Stimulated activated CD4-positive, alpha-beta T cell treated with anti-CD3 and anti-CD28 coated beads, Interleukin-1b, Interleukin-23, amount 100 ng/mL, for 1 hour (primary cell): ENCODE results near the gene CNTN5.

Experiments used
- DNase-seq, 2 donors: peaks; one replicate each; pipeline ENCODE4 v3.0.0-alpha.2; 2020; ENCODE audit warnings: low read depth in 2 of 2

Gene CNTN5

DNA sequence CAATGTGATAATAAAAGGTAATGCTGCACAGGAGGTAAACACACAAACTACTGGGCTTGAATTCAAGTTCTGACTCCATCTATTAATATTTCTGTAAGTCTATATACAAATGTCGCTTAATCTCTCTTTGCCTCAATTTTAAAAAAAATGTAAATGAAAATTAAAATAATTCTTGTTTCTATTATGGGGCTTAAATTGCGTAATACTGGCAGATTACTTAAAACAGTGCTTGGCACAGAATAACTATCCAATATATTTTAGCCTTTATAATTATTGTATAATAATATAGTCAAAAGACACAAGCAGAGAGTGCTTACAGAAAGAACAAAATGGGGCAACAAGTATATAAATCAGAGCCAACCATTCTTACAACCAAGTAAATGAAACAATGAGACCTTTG is 489.1 kb downstream of the CNTN5 start:
- DNase-seq, result no peak

DNA sequence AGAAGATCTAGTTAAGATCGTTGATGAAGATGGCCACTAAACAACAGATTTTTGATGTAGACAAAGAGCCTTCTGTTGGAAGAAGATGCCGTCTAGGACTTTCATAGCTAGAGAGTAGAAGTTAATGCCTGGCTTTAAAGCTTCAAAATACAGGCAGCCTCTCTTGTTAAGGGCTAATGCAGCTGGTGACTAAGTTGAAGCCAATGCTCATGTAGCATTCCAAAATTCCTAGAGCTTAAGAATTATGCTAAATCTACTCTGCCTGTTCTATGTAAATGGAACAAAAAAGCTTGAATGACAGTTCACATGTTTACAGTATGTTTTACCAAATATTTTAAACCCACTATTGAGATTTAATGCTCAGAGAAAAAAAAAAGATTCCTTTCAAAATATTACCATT is 492.6 kb downstream of the CNTN5 start:
- no peak for DNase-seq

DNA sequence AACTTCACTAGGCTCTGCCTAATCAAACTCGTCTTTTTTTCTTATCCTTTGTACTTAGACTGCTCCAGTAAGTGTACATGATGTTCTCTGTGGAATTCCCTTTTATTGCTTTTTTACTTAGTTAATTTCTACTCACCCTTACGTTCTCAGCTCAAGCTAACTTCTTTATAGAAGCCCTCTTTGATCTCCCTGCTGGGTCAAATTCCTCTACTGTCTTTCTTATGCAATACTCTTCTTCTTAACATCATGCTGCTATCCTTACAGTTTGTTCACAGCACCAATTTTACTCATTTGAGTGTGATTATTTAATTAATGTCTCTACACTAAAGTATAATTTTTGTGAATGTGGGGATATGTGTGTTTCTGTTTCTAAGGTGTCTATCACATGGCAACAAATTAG is 498.3 kb downstream of the CNTN5 start:
- DNase-seq, result no peak

DNA sequence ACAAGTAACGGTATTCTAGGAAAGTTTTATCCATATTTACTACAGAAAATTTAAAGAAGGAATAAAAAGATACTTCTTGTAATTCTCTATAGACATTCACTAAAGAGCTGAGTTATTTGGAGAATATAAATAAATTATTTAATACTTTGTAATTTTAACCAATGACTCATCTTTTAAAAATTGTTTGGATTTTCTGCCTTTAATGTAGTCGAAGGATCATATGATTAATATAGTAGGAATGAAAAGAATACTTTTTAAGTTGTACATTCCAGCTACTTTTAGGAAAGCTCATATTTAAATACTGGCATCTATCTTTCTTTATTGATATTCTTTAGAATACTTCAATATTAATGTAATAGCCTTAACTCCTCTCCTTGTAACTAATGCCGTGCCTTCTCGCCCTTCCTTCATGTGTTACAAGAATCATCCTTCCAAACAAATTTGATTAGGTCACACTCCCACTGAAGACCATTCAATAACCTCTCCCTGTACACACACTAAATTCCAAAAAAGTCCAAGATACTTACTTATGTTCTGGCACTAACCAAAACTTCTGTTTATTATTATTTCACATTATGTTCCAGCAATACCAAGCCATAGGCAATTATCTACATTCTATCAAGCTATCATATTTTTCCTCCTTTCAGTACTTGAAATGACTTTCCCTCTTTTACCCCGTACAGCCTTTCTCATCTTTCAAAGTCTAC is 501.9 kb downstream of the CNTN5 start:
- no peak for DNase-seq

DNA sequence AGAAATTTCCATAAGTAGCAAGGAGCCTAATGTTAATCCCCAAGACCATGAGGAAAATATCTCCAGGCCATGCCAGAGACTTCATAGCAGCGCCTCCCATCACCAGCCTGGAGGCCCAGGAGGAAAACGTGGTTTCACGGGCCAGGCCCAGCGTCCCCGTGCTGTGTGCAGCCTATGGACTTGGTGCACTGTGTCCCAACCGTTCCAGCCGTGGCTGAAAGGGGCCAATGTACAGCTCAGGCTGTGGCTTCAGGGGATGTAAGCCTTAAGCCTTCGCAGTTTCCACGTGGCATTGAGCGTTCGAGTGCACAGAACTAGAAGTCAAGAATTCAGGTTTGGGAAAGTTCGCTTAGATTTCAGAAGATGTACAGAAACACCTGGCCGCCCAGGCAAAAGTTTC is 510.7 kb downstream of the CNTN5 start:
- no peak for DNase-seq

DNA sequence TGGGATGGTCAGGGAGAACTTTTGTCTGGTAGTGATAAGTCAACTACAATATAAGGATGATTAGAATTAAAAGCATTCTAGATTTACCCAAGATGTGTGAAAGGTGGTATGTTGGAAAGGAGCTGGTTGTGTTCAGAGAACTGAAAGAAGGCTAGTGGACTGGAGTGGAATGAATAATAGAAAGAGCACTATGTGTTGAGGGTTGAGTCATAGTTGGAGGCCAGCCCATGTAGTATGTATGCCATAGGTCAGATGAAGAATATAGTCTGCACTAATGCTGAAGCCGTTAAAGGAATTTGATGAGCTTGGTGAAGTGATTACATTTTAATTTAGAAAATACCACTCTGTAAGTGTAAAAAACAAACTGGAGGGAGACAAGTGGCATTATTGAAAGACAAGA is 514.1 kb downstream of the CNTN5 start:
- DNase-seq, result no peak

DNA sequence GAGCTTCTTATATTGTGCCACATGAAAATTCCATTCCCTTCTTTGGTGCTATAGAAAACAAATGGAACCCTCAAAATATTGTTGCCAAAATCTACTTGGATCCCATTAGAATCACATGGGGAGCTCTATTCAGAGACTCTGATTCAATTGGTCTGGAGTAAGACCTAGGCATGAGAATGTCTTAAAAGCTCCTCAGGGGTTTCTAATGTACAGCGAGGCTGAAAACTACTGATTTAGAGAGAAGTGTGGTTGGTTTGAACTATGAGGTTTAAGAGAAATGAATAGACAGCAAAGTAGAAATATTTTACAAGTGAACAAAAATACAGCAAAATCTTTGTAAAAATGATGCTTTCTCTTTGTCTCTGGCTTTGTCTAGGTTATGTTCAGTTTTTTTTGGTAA is 514.7 kb downstream of the CNTN5 start:
- DNase-seq, result no peak

DNA sequence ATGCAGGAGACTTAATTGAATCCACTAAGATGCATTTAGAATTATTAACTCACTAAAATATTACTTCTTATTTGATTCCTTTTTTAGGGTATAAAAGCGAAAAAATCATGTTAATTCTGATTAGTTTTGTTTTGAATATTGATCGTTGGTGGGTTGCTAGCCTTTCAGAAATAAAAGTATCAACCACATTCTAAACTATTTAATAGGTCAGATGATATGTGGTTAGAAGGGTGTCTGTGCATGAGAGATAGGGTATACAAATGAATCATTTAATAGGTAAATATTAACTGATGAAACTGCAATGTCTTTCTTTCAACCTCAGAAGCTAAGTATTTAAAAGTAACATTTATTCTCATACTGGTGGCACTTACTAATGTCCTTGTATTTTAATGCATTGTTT is 515.1 kb downstream of the CNTN5 start:
- DNase-seq, result no peak

DNA sequence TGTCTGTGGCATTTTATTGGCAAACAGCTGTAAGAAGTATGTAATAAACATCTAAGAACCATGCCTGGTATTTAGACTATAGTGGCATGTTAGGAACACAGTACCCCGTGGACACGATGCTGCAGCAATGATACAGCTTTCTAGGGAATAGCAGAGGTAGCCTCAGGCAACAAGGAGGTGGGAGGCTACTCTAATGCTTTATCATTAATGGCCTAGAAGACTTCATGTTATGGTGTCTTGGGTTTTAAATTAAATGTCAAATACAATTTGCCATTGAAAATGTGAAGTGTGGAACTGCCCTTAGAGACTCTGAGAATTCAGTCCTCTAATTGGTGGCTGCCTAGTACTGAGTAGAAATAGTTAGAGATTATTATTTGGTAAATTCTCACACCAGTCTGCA is 516.9 kb downstream of the CNTN5 start:
- no peak for DNase-seq

DNA sequence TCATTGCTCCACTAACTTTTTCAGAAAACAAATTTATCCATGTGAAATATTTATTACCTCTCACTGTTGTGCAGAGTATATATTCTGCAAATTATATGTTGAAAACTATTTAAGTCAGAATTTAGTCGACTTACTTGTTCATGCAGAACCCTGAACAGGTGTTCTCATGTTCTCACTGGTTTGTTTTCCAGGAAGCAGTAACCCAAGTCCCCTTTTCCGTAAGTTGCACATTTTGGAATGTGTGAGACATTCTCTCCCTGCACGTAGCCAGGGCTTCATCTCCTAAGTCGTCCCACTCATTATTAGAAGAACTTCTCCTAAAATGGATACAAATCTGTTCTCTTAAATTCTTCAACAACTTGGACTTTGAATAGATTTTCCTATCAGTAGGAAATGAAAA is 524.9 kb downstream of the CNTN5 start:
- no peak for DNase-seq

DNA sequence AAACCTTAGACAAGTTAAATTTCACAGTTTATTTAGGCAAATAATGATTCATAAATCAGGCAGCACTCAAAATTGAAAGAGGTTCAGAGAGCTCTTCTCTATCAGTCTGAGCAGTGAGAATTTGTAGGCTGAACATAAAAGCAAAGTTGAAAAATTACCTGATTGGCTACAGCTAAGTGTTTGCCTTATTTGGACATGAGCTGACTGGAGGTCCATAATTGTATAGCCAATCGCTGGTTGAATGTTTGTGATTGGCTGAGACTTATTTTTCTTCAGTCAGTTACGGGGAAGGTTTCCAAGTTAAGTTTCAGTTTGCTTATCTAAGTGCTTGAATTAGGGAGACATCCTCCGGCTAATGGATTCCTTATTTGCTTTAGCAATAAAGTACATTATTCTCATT is 527.5 kb downstream of the CNTN5 start:
- no peak for DNase-seq

DNA sequence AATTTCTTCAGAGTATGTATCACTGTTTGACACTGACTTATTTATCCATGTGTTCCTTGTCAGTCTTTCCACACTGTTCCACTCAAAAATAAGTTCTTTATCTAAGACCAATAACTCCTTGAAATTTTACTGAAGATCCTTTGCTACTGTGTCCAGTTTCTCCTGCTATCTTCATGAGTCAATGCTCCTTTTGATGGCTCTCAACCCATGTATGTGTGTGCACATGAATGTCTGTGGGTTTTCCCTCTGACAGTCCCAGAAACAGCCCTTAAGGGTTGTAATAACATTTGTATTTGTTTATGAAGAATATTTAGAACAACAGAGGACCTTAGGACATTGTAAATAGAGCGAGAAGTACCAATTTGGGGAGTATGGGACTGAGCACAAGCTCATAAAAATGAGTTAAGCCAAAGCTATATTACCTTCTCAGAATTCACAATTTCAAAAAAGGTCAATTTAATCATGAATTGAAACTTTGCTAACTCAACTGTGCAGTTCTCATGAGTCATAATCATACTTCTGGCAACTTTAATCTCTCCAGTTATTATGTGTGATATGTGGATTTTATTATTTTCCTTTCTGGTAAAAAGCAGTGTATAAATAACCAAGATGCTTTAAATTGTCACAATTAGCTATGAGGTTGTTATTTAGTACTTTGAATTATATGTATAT is 533.6 kb downstream of the CNTN5 start:
- no peak for DNase-seq

DNA sequence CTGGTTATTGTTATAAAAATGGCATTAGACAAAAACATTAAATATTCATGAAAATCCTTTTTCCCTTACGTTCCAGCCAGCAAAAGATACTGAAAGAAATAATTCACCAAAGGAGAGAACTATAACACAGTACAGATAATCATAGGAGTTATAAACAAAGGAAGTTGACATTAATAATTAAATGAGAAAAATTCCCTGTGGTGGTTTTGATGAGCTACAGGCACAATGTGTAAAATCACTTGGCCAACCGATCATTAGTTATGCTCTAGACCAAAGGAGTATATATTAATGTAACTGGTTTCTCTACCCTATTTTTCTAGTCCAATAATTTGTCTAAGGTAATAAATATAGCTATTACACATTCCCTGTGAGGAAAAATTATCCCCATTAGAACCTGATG is 534.7 kb downstream of the CNTN5 start:
- DNase-seq, result no peak

DNA sequence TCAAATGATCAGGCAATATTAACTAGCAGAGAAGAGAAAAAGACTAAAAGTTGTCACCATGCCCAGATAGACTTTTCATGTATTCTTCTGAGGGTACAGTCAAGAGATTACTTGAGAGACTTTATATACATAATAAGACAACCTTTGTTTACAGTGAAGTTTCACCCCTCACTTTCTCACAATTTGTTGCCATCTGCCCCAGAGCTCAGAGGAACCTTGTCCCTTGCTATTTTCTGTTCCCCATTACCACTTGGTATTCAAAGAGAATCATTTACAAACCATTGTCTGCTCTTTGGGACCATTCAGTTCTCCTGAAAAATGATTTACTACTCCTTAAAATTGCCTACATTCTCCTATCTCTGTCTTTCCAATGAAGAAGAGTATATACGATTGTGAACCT is 544.6 kb downstream of the CNTN5 start:
- DNase-seq, result no peak

DNA sequence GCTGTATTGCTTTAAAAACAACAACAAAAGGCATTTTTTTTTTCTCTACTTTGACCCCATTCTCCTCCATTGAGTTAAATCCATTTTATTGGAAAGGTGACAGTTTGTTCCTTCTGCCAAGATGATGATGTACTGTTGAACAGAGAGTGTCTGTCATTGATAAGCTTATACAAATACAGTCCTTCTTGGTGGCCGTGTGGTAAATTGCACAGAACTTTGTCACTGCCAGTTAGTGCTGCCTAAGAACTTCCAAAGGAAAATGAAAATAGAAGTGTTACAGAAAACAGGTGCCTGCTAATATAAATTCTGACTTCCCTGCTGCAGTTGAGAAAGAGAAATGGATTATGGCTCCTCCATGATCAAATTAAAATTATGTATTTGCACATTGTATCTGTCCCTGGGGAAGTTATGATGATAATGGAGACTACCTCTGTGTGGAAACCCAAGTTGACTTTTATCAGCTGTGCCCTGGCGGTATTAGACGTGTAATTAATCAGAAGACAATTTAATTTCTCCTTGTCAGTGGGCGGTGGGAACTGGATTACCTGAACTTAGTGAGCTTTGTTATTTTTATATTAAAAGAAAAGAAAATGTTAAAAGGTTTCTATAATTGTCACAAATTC is 546.7 kb downstream of the CNTN5 start:
- no peak for DNase-seq

DNA sequence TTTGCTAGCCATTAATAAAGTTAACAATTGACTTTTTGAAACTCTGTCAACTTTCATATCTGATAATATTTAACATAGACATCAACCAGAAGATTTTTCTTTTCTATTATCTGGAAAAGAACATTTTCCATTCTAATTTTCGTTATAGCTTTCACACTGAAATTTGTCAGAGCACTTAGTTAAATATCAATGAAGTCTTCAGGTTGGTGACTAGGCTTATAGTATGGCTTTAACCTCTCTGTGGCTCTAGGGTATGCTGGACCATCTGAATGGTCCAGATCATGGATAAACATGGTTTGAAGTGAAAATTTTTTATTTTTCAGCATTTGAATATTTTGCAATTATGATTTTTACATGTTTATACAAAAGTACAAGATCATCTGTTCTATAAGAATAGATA is 548.1 kb downstream of the CNTN5 start:
- no peak for DNase-seq

DNA sequence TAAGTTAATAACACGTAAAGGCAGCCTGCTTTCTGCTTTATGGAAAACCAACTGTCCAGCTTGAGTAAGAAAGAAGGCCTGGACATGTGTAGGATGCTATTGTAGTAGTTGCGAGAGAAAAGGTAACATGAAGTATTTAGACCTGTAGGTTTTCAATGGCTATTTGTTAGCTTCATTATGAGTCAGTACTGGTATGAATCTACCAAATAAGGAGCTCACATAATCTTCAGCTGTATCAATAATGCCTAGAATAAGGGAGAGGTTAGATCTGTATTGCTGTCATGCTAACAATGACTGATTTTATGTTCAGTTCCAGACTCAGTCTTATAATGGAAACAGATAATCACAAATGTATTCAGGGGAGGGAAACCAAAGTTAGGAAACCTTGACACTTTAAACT is 550.3 kb downstream of the CNTN5 start:
- no peak for DNase-seq

DNA sequence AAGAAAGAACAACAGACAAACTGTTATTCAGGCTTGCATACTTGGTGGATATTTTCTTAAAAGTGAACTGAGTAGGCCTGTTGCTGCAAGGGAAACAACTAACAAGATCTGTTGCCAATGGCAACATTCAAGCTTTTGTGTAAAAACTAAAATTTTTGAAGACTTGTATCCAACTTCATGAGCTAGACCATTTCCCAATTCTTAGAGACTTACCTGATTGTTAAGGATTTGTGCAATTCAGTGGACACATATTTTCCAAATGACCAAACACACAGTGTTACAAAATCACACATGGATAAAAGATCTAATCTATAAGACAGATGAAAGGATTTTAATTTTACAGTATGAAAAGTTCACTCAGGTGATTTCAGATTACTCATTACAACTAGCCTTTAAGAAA is 564.1 kb downstream of the CNTN5 start:
- DNase-seq, result no peak

DNA sequence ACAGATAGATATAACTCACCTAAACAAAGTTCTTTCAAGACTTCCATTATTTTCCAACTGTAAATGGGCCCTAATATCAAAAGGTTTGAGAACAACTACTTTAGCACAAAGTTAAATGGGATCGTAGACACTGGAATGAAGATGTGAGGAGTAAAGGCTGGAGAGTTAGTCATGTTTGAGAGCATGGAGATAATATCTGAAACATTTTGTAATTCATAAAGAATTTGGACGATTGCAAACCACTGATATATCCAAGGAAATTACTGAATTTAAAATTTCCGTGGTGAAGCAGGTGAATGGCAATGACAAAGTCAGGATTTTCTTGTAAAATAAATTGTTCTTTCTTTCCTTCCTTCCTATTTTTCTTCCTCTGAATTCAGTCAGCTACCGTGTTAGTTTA is 564.9 kb downstream of the CNTN5 start:
- no peak for DNase-seq

DNA sequence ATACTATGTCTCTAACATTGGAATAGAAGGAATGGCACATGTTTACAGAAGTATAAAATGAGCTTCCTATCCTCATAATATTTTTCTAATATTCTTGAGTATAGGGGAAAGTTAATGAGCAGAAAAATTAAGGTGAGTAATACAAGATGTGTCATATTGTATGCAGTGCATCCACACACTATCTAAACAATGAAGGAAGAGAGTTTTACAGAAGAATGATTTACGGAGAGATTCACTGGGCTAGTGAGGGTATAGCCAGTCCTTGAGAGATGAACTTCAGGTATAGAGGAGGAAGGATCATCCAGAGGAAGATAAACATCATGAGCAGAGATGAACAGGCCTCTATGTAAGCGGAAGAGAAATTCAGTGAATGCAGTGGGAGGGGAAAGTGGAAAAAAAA is 569.0 kb downstream of the CNTN5 start:
- DNase-seq, result no peak

DNA sequence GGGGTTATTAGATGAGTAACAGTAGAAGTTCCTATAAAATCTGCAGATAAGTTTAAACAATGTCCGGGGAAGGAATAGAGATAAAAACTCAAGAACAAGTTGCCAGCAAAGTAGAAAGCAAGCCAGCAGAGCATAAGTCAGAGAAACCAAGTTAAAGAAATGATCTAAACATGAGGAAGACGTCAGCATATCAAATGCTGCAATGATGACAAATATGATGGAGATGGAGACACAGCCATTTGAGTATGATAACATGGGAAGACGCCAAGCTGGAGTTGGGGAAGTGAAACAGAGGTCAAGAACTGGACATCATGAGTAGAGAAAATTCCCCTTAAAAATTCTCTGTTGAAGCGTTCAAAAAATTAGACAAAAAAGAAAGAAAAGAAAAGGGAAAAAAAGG is 571.5 kb downstream of the CNTN5 start:
- no peak for DNase-seq

DNA sequence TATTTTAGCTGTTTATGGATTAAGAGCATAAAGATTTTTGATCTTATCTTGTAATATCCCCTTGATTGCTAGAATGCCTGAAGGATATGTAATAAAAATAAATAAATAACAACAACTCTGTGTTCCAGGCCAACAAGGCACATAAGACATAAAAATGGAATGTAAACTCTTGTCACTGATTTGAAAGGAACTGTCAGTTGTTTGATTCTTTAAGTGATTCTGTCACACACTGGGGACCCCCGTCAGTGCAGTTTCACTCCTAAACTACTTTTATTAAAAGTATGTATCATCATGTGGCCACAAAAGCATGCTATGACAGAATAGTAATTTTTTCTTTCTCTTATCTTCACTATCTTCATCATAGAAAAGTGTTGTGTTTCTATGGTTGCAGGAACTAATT is 572.4 kb downstream of the CNTN5 start:
- no peak for DNase-seq

DNA sequence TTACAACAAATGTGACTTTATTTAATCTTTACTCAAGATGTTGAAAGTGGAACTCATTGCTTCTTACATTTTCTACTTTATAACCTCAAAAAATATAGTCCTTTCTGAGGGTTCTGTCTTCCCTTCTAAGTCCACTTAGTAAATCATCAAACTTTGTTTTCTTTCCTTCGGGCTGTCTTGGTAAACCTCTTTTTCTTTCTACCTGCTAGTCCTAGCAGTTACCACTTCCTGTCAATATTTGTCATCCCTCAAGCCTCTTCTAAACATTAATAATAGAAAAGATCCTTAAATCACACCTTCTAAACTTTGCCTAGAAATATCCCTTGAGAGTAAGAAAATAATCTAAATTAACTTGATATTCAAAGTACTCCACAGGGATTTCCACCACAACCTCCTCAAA is 580.4 kb downstream of the CNTN5 start:
- DNase-seq, result no peak

DNA sequence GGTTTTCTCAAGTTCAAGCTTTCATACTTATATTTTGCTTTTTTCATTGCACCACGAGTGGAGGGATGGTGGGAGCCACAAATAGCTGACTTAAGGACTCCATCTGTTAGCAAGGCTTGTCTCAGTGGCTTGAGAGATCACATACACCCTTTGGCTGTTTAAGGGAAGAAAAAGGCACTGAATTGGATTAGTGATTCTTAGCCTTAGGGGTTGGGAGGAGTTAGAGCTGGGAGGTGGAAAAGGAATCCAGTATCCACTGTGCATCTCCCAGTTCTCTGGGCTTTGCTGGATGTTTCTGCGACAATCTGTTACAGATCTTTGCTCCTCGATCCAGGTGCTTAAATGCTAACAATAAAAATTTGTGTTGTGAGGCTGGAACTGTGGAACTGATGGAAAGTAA is 593.6 kb downstream of the CNTN5 start:
- no peak for DNase-seq
